Measurements from ENCODE around the gene AUNIP.

DNA sequence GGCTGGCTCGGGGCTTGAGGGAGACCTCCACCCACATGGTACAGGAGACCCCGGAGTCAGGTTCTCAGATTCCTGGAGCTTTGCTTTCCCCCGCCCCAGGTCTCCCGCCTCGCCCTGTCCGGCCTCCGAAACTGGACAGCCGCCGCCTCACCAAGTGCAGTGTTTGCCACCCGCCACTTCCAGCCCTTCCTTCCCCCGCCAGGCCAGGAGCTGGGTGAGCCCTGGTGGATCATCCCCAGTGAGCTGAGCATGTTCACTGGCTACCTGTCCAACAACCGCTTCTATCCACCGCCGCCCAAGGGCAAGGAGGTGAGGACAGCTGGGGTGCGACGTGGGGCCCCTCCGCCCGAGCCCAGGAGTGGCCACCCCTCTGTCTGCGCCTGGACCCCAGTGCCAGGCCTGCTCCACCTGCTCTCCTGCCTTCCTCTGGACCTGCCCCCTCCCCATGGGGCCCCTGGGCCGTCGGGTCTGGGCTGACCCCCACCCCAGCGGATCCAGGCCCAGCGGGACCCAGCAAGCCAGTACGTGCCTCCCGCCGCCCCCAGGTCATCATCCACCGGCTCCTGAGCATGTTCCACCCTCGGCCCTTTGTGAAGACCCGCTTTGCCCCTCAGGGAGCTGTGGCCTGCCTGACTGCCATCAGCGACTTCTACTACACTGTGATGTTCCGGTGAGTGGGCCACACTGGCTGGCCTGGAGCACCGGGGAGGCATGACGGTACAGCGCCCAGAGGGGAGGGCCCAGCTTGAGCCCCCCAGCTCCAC is 50.6 kb downstream of the AUNIP start:
- TF ChIP-seq, protein P1, sequence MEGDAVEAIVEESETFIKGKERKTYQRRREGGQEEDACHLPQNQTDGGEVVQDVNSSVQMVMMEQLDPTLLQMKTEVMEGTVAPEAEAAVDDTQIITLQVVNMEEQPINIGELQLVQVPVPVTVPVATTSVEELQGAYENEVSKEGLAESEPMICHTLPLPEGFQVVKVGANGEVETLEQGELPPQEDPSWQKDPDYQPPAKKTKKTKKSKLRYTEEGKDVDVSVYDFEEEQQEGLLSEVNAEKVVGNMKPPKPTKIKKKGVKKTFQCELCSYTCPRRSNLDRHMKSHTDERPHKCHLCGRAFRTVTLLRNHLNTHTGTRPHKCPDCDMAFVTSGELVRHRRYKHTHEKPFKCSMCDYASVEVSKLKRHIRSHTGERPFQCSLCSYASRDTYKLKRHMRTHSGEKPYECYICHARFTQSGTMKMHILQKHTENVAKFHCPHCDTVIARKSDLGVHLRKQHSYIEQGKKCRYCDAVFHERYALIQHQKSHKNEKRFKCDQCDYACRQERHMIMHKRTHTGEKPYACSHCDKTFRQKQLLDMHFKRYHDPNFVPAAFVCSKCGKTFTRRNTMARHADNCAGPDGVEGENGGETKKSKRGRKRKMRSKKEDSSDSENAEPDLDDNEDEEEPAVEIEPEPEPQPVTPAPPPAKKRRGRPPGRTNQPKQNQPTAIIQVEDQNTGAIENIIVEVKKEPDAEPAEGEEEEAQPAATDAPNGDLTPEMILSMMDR (IDR thresholded peaks at IDR 0.05; ENCODE audit: low read depth, low read length): no peak
- no peak for TF ChIP-seq POLR2A (IDR thresholded peaks at IDR 0.05; ENCODE audit: extremely low read depth, insufficient read length)
